HG03139 (cell line): ENCODE data around the gene CC2D2B.
"Not testable (repeated sequence)": the region's sequence is repeated elsewhere in the genome, so short reads cannot be mapped to it uniquely, and the experiment has no call there.

Experiments used
- ATAC-seq: cut with Tn5 transposase; IDR thresholded peaks from one replicate; pipeline ENCODE4 v1.9.1; 2021; ENCODE audit not compliant: unreplicated experiment

Gene CC2D2B

DNA sequence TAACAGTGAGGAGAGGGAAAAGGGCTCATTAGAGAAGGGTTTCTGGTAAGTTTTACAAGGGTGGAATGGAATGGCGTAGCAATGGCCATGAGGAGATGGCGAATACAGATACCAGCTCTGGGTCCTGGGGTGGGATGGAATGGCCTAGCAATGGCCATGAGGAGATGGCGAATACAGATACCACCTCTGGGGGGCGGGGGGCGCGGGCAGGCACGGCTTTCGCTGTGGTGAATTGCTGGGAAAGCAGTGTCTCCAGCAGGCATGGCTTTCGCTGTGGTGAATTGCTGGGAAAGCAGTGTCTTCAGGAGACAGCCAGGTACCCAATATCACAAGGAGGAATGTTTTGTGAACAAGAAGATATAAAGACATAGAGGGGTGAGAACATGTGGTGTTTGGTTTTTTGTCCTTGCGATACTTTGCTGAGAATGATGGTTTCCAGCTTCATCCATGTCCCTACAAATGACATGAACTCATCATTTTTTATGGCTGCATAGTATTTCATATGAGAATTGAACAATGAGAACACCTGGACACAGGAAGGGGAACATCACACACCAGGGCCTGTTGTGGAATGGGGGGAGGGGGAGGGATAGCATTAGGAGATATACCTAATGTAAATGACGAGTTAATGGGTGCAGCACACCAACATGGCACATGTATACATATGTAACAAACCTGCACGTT is 1.7 kb upstream of the CC2D2B start:
- not testable (repeated sequence) for ATAC-seq

DNA sequence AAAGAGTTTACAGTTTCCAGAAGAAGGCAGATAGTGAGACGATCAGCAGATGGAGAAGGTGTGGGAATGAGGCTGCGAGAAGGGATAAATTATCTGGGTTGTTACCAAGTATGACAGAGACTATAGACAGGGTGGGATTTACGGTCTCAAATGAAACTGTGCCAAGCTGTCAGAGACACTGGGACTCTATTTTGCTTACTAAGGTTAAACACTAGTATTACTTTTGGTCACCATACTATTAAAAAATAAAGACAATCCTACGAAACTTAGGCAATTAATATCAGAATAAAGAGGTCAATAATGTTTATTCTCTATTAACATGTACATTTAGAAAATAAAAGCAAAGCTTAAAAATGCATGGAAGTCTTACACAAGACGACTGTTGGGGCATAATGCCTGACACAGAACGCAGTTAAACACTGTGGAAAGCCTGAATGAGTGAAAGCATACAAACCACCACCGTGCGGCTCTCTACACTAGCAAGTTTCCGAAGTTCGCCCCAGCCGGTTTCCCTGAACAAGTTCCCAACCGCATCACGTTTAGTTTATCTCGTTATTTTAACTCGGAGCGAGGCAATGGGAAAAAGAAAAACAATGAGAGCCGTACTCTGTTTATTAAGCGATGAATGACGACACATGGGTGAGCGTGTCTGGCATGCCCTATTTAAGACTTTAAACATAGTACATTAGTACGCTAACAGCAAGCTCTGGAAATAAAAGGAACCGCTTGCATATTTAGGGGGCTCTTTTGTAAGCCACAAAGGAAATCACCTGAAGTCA is 909 bp upstream of the CC2D2B start:
- ATAC-seq: peak; percentile 20

DNA sequence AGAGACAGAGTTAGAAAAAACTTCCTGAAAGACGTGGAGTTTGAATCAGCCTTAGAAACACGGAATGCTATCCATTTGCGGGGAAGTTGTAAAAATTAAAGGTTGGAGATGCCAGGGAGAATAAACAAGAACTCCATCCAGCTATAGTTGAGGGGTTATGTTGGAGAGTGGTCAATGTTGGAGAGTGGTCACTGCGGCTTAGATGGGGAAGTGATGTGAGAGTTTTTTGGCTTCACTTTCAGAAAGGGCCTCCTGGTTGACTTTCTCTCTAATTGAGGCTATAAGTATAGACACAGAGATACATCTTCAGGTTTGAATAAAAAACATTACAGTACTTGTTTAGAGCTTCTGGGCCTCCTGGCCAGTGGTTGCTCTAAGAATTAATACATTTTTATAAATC is 675 bp downstream of the CC2D2B start:
- no peak for ATAC-seq

DNA sequence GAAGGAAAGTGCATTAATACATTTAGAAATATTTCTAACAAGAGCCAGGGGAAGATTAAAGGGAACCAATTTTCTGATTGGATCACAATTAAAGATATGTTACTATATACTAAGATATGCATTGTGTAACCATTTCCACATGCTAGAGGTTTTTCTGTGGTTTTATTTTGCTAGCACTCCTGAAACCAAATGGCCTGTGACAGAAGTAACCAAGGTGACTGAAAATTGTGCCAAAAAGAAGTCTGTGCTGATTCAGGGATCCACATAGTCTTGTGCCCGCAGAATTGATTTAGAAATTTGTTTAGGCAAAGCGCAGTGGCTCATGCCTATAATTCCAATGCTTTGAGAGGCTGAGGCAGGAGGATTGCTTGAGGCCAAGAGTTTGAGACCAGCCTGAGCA is 1.8 kb downstream of the CC2D2B start:
- no peak for ATAC-seq

DNA sequence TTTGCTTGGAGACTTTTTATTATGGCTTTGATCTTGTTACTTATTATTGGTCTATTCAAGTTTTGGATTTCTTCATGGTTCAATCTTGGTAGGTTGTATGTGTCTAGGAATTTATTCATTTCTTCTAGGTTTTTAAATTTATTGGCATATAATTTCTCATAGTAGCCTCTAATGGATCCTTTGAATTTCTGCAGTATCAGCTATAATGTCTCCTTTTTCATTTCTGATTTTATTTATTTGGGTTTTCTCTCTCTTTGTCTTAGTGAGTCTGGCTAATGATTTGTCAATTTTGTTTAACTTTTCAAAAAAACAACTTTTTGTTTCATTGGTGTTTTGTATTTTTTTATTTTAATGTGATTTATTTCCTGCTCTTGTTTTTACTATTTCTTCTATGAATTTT is 8.3 kb downstream of the CC2D2B start:
- ATAC-seq: not testable (repeated sequence)

DNA sequence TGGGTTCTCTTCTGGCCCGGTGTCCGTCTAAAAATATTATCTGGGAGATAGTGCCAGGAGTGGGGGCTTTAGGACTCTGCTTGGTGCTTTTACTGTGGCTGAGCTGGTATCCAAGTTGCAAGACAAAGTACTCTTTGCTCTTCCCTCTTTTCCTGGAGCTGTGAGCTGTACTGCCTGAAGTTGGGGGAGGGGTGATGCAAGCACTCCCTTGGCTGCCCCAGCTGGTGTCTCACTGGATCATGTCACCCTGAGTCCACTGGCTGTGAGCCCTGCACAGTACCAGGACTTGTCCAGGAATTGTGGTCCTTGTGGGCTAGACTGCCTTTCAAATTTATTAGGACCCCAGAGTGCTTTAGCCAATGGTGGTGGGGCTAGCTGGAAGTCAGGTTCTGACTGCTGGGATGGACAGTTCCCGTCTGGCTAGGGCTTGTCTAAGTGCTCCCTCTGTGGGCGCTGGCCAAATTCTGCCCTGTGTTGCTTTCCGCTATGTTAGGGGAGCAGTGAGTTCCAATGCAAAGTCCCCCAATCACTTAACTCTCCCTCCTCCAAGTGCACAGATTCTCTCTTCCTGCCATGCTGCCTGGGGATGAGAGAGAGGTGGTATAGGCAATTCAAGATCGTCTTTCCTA is 13.1 kb downstream of the CC2D2B start:
- ATAC-seq: no peak

DNA sequence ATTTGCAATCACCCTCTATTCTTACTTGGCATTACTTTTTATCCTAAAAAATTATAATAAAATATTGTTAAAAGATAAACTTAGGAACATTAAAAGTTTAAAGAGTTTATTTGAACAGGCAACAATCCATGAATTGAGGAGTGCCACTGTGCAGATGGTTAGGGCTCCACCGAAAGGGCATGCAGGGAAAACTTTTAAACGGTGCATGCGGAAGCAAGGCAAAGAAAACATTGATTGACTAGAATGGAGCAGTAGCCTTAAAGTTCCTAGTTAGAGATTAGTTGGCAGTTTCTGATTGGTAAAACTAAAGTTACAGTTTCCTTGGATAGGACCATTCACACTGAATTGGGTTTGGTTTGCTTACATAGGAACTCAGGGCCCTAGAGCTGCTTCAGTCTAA is 17.3 kb downstream of the CC2D2B start:
- no peak for ATAC-seq

DNA sequence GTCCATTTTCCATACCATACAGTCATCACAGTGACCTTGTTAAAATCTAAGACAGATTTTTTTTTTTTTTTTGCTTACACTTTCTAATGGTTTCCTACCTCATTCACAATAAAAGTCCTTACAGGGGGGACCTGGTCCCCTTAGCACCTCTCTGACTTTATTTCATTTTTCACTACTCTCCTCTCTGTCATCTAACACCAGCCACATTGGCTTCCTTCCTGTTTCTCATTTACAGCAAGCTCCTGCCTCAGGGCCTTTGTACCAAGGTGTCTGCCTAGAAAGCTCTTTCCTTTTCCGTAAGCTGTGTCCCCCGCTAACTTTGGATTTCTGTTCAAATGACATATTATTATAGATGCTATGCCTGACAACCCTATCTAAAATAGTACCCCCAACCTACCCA is 27.7 kb downstream of the CC2D2B start:
- no peak for ATAC-seq

DNA sequence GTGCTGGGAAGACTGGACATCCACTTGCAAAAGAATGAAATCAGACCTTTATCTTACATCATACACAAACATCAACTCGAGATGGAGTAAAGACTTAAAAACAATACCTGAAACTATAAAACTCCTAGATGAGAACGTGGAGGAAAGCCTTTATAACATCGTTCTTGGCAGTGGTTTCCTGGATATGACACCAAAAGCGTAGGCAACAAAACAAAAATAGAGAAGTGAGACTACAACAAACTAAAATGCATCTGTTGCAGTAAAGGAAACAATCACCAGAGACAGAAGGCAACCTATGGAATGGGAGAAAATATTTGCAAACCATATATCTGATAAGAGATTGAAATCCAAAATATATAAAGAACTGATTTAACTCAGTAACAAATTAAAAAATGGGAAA is 33.3 kb downstream of the CC2D2B start:
- no peak for ATAC-seq

DNA sequence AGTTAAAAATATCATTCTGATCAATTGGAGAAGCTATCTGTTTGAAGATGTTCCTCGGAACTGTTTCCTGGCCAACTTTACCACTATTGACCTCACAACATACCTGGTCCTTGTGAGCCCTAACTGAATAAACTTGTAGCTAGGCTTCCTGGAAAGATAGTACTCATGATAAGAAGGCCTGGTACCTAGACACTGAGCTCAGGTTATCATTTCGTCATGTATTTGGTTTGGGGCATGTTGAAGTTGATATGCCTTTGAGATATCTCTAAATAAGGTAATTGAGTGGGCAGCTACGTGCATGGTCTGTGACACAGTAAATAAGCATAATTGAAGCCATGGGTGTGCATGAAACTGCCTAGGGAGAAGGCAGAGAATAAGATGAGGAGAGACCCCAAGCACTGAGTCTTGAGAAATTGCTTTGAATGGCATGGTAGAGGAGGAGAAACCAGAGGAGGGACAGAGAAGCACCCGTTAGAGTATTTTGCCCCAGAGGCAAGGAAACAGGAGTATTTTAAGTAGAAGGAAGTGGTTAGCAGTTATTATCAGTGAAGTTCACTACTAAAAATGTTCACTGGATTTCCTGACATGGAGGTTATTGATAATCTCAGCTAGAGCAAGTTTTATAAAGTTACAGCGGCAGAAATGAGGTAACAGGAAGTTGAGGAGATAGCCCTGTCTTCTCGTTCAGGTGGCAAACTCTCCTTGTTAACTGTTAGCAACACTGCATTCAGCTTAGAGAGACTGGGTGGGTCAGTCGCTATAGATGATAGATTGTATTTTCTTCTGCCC is 55.6 kb downstream of the CC2D2B start:
- no peak for ATAC-seq

DNA sequence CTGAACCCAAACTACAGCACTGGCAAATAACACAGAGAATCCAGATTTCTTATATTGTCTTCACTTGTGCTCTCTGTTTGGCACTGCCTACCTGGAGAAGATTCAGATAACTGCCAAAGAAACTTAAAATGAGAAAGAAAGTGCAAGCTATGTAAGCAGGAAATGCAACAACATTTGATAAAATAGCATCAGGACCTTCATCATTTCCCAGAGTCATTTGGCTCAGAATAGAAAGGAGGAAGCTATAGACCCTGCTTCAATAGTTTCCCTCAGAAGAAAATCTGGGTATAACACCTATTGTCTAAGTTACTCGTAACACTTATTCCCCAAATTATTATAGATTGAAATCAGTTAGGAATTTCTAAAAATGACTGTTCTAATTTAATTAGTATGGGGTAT is 56.2 kb downstream of the CC2D2B start:
- no peak for ATAC-seq

DNA sequence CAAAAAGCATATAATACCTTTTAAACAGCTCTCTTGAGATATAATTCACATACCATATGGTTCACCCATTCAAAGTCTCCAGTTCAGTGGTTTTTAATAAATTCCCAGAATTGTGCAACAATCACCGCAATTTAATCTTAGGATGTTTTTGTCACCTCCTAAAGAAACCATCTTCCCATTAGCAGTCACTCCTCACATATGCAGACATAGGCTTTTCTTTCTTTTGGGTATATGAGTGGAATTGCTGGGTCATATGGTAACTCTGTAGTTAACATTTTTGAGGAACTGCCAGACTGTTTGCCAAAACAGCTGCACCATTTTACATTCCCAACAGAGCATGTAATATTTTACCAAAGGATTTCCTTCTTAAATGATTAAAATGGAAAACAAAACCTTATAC is 57.0 kb downstream of the CC2D2B start:
- no peak for ATAC-seq

DNA sequence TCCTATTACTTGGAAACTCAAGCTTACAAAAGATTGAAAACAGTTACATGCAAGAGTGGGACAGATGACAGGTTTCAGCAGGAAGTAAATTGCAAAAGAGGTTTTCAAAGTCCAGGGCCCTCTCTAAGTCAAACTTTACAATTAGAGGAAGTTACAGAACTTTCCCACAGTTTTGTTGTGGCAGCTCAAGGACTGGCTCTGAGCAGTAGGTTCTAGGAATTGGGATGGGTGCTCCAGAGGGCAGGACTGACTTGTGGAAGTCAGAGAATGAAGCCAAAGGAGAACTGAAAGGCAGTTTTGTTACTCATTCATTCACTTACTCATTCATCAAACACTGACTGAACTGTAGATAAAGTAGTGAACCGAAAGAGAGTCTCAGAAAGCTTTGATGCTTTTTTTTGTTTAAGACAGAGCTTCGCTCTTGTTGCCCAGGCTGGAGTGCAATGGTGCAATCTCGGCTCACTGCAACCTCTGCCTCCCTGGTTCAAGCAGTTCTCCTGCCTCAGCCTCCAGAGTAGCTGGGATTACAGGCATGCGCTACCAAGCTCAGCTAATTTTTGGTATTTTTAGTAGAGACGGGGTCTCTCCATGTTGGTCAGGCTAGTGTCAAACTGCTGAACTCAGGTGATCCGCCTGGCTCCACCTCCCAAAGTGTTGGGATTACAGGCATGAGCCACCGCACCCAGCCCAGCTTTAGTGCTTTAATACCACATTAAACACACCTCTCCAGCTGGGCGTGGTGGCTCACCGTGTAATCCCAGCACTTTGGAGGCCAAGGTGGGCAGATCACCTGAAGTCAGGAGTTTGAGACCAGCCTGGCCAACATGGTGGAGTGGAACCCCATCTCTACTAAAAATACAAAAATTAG is 68.8 kb downstream of the CC2D2B start:
- ATAC-seq: no peak

DNA sequence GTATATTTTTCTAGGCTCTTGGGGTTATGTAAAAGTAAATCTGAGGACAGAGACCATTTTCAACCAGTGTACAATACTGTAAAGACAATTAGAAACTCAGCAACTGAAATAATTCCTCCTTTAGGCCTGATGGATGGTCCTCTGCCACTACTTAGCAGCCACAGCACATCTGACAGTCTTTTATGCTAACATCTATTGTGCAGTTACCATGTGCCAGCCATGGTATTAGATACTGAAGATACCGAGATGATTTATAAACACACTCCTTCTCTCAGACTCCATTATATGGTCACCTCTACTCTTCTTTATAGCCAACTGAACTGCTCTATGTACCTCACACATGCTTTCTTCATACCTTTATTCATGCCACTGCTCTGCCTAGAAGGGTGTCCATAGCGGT is 74.4 kb downstream of the CC2D2B start:
- no peak for ATAC-seq

DNA sequence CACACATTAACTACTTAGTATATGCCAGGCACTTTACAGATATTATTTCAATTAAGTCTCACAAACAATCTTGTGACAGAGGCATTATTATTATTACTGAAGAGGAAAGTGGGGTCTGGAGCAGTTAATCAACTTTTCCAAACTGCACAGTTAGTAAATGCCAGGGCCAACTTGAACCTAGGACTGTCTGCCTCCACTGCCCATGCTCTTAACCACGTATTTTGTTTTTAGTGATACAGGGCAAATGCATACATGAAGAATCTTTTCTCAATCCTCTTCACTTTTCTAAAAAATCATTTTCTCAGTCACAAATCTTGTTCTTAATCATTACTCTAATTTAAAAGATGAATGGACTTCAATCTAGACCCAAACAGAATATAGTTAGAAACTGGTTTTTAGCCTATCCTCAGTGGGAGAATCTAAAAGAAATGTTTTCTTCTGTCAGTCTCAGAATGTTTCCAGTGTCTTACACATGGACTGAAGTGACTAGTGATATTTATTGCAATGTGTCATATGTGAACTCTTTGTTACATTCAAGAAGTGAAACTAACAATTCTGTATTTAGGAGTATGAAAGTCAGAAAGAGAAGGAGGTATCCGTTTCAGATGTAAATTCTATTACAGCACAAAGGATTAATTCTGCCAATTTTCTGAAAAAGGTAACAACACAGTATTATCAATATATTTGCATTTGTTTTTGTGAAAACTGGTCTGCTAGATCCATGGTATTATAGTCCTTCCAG is 80.1 kb downstream of the CC2D2B start:
- no peak for ATAC-seq

DNA sequence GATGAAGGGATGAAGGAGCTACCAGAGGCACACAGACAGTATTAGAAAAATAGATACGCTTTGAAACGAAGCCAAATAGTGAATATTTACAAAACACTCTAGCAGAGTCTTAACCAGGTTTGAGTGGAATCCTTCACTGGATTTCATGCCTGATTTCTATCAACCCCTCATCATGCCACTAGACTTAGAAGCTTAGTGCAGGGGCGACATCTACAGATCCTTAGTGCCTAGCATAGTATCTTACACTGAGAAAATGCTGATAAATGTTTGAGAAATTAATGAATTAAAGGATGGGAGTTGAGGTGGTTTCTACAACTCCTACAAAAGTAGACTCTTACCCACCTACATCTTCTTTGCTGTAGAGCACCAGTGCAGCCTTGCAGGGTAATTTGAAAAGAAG is 80.9 kb downstream of the CC2D2B start:
- no peak for ATAC-seq

DNA sequence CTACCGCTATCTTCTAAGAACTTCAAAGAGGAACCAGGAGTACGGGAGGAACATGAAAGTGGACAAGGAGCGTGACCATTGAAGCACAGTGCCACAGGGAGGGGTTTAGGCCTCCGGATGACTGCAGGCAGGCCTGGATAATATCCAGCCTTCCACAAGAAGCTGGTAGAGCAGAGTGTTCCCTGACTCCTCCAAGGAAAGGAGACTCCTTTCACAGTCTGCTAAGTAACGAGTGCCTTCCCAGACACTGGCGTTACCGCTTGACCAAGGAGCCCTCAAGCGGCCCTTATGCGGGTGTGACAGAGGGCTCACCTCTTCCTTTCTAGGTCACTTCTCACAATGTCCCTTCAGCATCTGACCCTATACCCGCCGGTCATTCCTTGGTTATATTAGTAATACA is 86.6 kb downstream of the CC2D2B start:
- not testable (repeated sequence) for ATAC-seq

DNA sequence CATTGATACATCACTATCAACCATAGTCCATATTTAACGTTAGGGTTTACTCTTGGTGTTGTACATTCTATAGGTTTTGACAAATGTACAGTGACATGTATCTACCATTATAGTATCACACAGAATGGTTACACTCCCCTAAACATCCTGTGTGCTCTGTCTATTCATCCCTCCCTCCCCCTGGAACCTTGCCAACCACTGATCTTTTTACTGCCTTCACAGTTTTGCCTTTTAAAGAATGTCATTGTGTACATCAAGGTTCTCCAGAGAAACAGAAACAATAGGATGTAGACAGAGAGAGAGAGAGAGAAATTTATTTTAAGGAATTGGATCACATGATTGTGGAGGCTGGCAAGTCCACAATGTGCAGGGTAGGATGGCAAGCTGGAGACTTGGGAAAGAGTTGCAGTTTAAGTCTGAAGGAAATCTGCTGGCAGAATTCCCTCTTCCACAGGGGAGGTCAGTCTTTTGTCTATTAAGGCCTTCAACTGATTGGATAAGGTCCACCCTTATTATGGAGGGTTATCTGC is 90.5 kb downstream of the CC2D2B start:
- no peak for ATAC-seq

DNA sequence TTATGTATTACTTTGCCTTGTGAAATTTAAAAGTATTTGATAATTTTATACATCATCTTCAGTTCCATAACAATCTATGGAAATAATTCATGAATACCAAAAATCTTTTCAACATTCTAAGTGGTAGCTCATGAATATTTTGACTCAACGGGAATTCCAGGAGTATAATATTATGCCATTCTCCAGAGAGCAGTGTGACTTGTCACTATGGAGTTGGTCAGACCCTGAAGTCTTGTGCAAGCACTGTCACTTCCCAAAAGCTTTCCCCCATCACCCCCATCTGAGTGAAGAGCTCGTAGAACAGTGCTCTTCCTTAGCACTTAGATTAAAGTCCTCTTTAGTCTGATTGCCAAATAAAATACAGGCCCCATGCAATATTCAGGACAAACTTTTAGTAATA is 106.2 kb downstream of the CC2D2B start:
- no peak for ATAC-seq
